Uterus (tissue), 2 donors: Measurements from ENCODE around the gene GSK3B.

Source experiments
- POLR2A ChIP-seq, 2 donors: fragments of 450-650 bp; IDR thresholded peaks; one replicate each; pipeline ENCODE4 v1.6.1; 2016; ENCODE audit warnings: antibody characterized with exemption in 2 of 2, mild to moderate bottlenecking in 1 of 2, moderate library complexity in 1 of 2
- TF ChIP-seq, protein P1 (sequence below), 4 experiments: fragments of 200-600 bp in 2 of 4; fragments of 450-650 bp in 2 of 4; sonication (generic) in 2 of 4; IDR thresholded peaks; one replicate each; pipeline ENCODE4 v1.5.1; 2016 to 2019; ENCODE audit warnings: antibody characterized with exemption in 4 of 4, mild to moderate bottlenecking in 2 of 4, moderate library complexity in 1 of 4

- TF ChIP-seq, protein P1, sequence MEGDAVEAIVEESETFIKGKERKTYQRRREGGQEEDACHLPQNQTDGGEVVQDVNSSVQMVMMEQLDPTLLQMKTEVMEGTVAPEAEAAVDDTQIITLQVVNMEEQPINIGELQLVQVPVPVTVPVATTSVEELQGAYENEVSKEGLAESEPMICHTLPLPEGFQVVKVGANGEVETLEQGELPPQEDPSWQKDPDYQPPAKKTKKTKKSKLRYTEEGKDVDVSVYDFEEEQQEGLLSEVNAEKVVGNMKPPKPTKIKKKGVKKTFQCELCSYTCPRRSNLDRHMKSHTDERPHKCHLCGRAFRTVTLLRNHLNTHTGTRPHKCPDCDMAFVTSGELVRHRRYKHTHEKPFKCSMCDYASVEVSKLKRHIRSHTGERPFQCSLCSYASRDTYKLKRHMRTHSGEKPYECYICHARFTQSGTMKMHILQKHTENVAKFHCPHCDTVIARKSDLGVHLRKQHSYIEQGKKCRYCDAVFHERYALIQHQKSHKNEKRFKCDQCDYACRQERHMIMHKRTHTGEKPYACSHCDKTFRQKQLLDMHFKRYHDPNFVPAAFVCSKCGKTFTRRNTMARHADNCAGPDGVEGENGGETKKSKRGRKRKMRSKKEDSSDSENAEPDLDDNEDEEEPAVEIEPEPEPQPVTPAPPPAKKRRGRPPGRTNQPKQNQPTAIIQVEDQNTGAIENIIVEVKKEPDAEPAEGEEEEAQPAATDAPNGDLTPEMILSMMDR (IDR thresholded peaks at IDR 0.05): no peak
- TF ChIP-seq POLR2A (IDR thresholded peaks at IDR 0.05): no peak
Measured at GRCh38 chr3:119870512-119870911, 223.7 kb downstream of the GSK3B start.
